NCI-H1092 treated with DMSO at 0.1 percent for 48 hours (cell line): Measurements from ENCODE around the gene RCE1.

Experiments used
- DNase-seq: peaks from one replicate; lab custom pipeline; 2025; lab: John Stamatoyannopoulos, UW

Gene RCE1

GRCh38 chr11:66856496-66857233, 13.4 kb downstream of the RCE1 start, which contains the start of gene LRFN4:
TSS of gene LRFN4 (plus strand) at chr11:66857064. CDS start at chr11:66857745, 681 bp downstream.
- DNase-seq: peak; percentile 80

GRCh38 chr11:66857234-66857926, 14.1 kb downstream of the RCE1 start:
- no peak for DNase-seq

- no peak for DNase-seq
These were observed 14.6 kb downstream of the RCE1 start for GRCh38 chr11:66857927-66858185.

GRCh38 chr11:66858186-66858938, 15.1 kb downstream of the RCE1 start:
- DNase-seq: no peak

- no peak for DNase-seq
These were observed 15.9 kb downstream of the RCE1 start for GRCh38 chr11:66858939-66859685.

GRCh38 chr11:66859686-66860448, 16.6 kb downstream of the RCE1 start:
- DNase-seq: no peak

- DNase-seq: no peak
These were observed 17.2 kb downstream of the RCE1 start for GRCh38 chr11:66860449-66860831.

- no peak for DNase-seq
These were observed 18.0 kb downstream of the RCE1 start for GRCh38 chr11:66861038-66861773.

GRCh38 chr11:66861774-66862558, 18.7 kb downstream of the RCE1 start:
- no peak for DNase-seq

GRCh38 chr11:66862559-66863037, 19.4 kb downstream of the RCE1 start:
- DNase-seq: no peak

- no peak for DNase-seq
These were observed 20.3 kb downstream of the RCE1 start for GRCh38 chr11:66863428-66864125.

- no peak for DNase-seq
These were observed 21.1 kb downstream of the RCE1 start for GRCh38 chr11:66864172-66864901.

- no peak for DNase-seq
These were observed 21.9 kb downstream of the RCE1 start for GRCh38 chr11:66864924-66865697.

GRCh38 chr11:66866007-66866406, 22.8 kb downstream of the RCE1 start:
- DNase-seq: no peak

- DNase-seq: peak; percentile 15
These were observed 23.3 kb downstream of the RCE1 start for GRCh38 chr11:66866511-66866986.

GRCh38 chr11:66867425-66868040, 24.3 kb downstream of the RCE1 start:
- no peak for DNase-seq

- no peak for DNase-seq
These were observed 25.0 kb downstream of the RCE1 start for GRCh38 chr11:66868082-66868725.
